GM10248 (cell line): ENCODE data around the gene TTC32.
A peak's percentile ranks its signal among the peaks of the same experiment; 100 is the strongest.
"Not testable (repeated sequence)": the region's sequence is repeated elsewhere in the genome, so short reads cannot be mapped to it uniquely, and the experiment has no call there.

Experiments
- CTCF ChIA-PET: fragments of 300-600 bp; sonication (Branson Sonifier 250); formaldehyde crosslinking; extraction: SDS; loops from one replicate; lab custom pipeline; 2021; ENCODE audit warnings: antibody characterized with exemption; lab: Yijun Ruan, JAX
- POLR2A ChIA-PET: fragments of 350-650 bp; sonication (Branson Sonifier 250); formaldehyde crosslinking; extraction: SDS; loops from one replicate; lab custom pipeline; 2020; ENCODE audit warnings: antibody characterized with exemption; lab: Yijun Ruan, JAX
- DNase-seq: peaks from one replicate; pipeline ENCODE4 v3.0.0; 2012; ENCODE audit errors: extremely low spot score
- CTCF ChIP-seq: IDR thresholded peaks from 2 replicates; pipeline ENCODE4 v1.5.1; 2012; ENCODE audit warnings: mild to moderate bottlenecking, low read depth; ENCODE audit errors: extremely low read depth, missing control alignments, control extremely low read depth

The TTC32 gene

GRCh38 chr2:19937004-19937403, 35.2 kb upstream of the TTC32 start:
- ChIA-PET POLR2A (no interaction called here), CTCF (interaction anchor here (0.7 to 1.8 kb wide), 3 partner anchors 10 to 79 kb away, joined by 3 to 6 read pairs (median 3); no protein-coding TSS in a partner anchor)
- no peak for DNase-seq
- no peak for TF ChIP-seq CTCF

- no peak for TF ChIP-seq CTCF
- POLR2A ChIA-PET, result no interaction called here
- no peak for DNase-seq
- CTCF ChIA-PET, result interaction anchor here (1.1 to 1.8 kb wide), 4 partner anchors 9 to 173 kb away, joined by 3 to 6 read pairs (median 4); no protein-coding TSS in a partner anchor
Observed at GRCh38 chr2:19936203-19936602, 34.4 kb upstream of the TTC32 start.

GRCh38 chr2:19933351-19933981, 31.7 kb upstream of the TTC32 start:
- ChIA-PET CTCF (interaction anchor here (1.0 to 1.7 kb wide), 4 partner anchors 9 to 23 kb away, joined by 3 to 6 read pairs (median 4); no protein-coding TSS in a partner anchor), POLR2A (no interaction called here)
- DNase-seq, result peak; percentile 13
- no peak for TF ChIP-seq CTCF

- no peak for DNase-seq
- CTCF ChIA-PET, result interaction anchor here (1.0 to 1.7 kb wide), 5 partner anchors 10 to 24 kb away, joined by 3 to 6 read pairs (median 4); no protein-coding TSS in a partner anchor
- POLR2A ChIA-PET, result no interaction called here
- no peak for TF ChIP-seq CTCF
Observed at GRCh38 chr2:19932928-19933327, 31.1 kb upstream of the TTC32 start.

- ChIA-PET POLR2A (no interaction called here), CTCF (no interaction called here)
- DNase-seq, result no peak
- TF ChIP-seq CTCF, result no peak
Observed at GRCh38 chr2:19929226-19929625, 27.4 kb upstream of the TTC32 start.

GRCh38 chr2:19927816-19928215, 26.0 kb upstream of the TTC32 start:
- DNase-seq, POLR2A ChIA-PET: not testable (repeated sequence)
- CTCF ChIA-PET, result interaction anchor here (1.3 to 4.1 kb wide), 3 partner anchors 9 to 15 kb away, joined by 3 to 13 read pairs (median 6); no protein-coding TSS in a partner anchor

- CTCF ChIA-PET, result interaction anchor here (4.1 kb wide), 1 partner anchor 8 kb away, joined by 13 read pairs; no protein-coding TSS in a partner anchor
- POLR2A ChIA-PET, result not testable (repeated sequence)
Observed at GRCh38 chr2:19924526-19924925, 22.7 kb upstream of the TTC32 start.

GRCh38 chr2:19922188-19922587, 20.4 kb upstream of the TTC32 start:
- DNase-seq, POLR2A ChIA-PET: not testable (repeated sequence)
- CTCF ChIA-PET, result interaction anchor here (3.0 kb wide), 1 partner anchor 8 kb away, joined by 9 read pairs; no protein-coding TSS in a partner anchor

More at GRCh38 chr2:19924526-19924925, 22.7 kb upstream of the TTC32 start:
- DNase-seq, result not testable (repeated sequence)
